B cell (primary cell): ENCODE measurements around the gene ASTL. TPM values are rescaled to one million over a fixed set of nuclear protein-coding genes. Genes with fewer than 3 reads are reported as not detected.

Experiments
- ATAC-seq: fragments of 200-7000 bp; cut with Tn5 transposase; one replicate; pipeline ENCODE4 v1.10.0; 2021; ENCODE audit warnings: low read depth, mild to moderate bottlenecking, moderate number of reproducible peaks, moderate library complexity
- CTCF ChIA-PET: fragments of 350-600 bp; sonication (Branson Sonifier 250); formaldehyde crosslinking; loops from one replicate; lab custom pipeline; 2021; ENCODE audit warnings: antibody characterized with exemption, inconsistent platforms; lab: Charles Lee
- POLR2A ChIA-PET: fragments of 350-600 bp; sonication (Branson Sonifier 250); formaldehyde crosslinking; loops from one replicate; lab custom pipeline; 2021; ENCODE audit warnings: antibody characterized with exemption; lab: Charles Lee
- DNase-seq: peaks from one replicate; pipeline ENCODE4 v3.0.0; 2013
- H2AFZ ChIP-seq: 2 replicates; pipeline ENCODE4 v1.6.1; 2012; ENCODE audit warnings: mild to moderate bottlenecking, low read depth, low read length; ENCODE audit not compliant: insufficient read depth, poor library complexity, severe bottlenecking
- H3K27ac ChIP-seq, 2 donors: 1 replicate in 1 of 2; 2 replicates in 1 of 2; pipeline ENCODE4 v1.5.1; 2012 to 2013; ENCODE audit warnings: low read length in 2 of 2, mild to moderate bottlenecking in 2 of 2, moderate library complexity in 1 of 2
- H3K27me3 ChIP-seq, 4 experiments: fragments of 200-600 bp in 1 of 4; sonication (generic) in 1 of 4; replicated peaks in 1 of 4; 1 replicate in 2 of 4; 2 replicates in 2 of 4; pipeline versions ENCODE4 v1.6.1 to v1.7.0; 2013 to 2016; ENCODE audit warnings: low read length in 3 of 4, mild to moderate bottlenecking in 2 of 4, mixed read lengths in 1 of 4, moderate library complexity in 1 of 4; ENCODE audit not compliant: insufficient read depth in 4 of 4, control insufficient read depth in 3 of 4; ENCODE audit errors: control extremely low read depth in 1 of 4
- H3K36me3 ChIP-seq, 2 experiments: replicated peaks in 1 of 2; 1 replicate in 1 of 2; 2 replicates in 1 of 2; pipeline versions ENCODE4 v1.6.1 to v1.7.1; 2013; ENCODE audit warnings: low read length in 1 of 2; ENCODE audit not compliant: insufficient read depth in 2 of 2, control insufficient read depth in 1 of 2; ENCODE audit errors: control extremely low read depth in 1 of 2, extremely low read depth in 1 of 2
- H3K4me1 ChIP-seq, 2 donors: fragments of 200-600 bp in 1 of 2; sonication (generic) in 1 of 2; 1 replicate in 1 of 2; 2 replicates in 1 of 2; pipeline versions ENCODE4 v1.5.1 to v1.6.1; 2013 to 2017; ENCODE audit warnings: low read length in 2 of 2; ENCODE audit not compliant: control insufficient read depth in 2 of 2, insufficient read depth in 2 of 2
- H3K4me2 ChIP-seq: replicated peaks from 2 replicates; pipeline ENCODE3; 2012; ENCODE audit warnings: mild to moderate bottlenecking, low read depth, low read length; ENCODE audit not compliant: poor library complexity, severe bottlenecking
- H3K4me3 ChIP-seq, 5 experiments: fragments of 200-600 bp in 1 of 5; sonication (generic) in 1 of 5; 1 replicate in 3 of 5; 2 replicates in 2 of 5; pipeline versions ENCODE4 v1.5.1 to v1.7.0; 2011 to 2016; ENCODE audit warnings: low read length in 4 of 5, mild to moderate bottlenecking in 4 of 5, low read depth in 2 of 5, control low read depth in 1 of 5, moderate library complexity in 1 of 5; ENCODE audit not compliant: insufficient read depth in 1 of 5; ENCODE audit errors: control extremely low read depth in 1 of 5, extremely low read depth in 1 of 5
- H3K79me2 ChIP-seq: fragments of 200-600 bp; sonication (generic); one replicate; pipeline ENCODE4 v1.6.0; 2016; ENCODE audit warnings: low read length; ENCODE audit not compliant: control insufficient read depth, insufficient read depth
- H3K9ac ChIP-seq: fragments of 200-600 bp; sonication (generic); 2 replicates; pipeline ENCODE4 v1.6.1; 2017; ENCODE audit warnings: mild to moderate bottlenecking, low read length, moderate library complexity
- H3K9me3 ChIP-seq, 3 donors: one replicate each; pipeline versions ENCODE4 v1.6.1 to v1.7.1; 2013; ENCODE audit warnings: low read length in 2 of 3; ENCODE audit not compliant: control insufficient read depth in 2 of 3, insufficient read depth in 1 of 3; ENCODE audit errors: control extremely low read depth in 1 of 3
- H4K20me1 ChIP-seq: 2 replicates; pipeline ENCODE4 v1.6.0; 2012; ENCODE audit warnings: mild to moderate bottlenecking, low read length; ENCODE audit not compliant: insufficient read depth, control insufficient read depth, poor library complexity, severe bottlenecking
- H3K27ac Mint-ChIP-seq: one replicate; pipeline ENCODE4 v1.8.0; 2021; ENCODE audit warnings: mixed read lengths
- H3K27me3 Mint-ChIP-seq: one replicate; pipeline ENCODE4 v1.8.0; 2021; ENCODE audit warnings: mixed read lengths
- H3K4me1 Mint-ChIP-seq: one replicate; pipeline ENCODE4 v1.8.0; 2021; ENCODE audit warnings: mixed read lengths
- H3K4me3 Mint-ChIP-seq: one replicate; pipeline ENCODE4 v1.8.0; 2021; ENCODE audit warnings: mixed read lengths
- H3K9me3 Mint-ChIP-seq: one replicate; pipeline ENCODE4 v1.8.0; 2022; ENCODE audit warnings: mixed read lengths; ENCODE audit not compliant: insufficient read depth
- EZH2 ChIP-seq: IDR thresholded peaks from 2 replicates; pipeline ENCODE4 v1.6.1; 2012; ENCODE audit warnings: borderline replicate concordance, low read depth, mild to moderate bottlenecking, moderate library complexity, low read length; ENCODE audit not compliant: insufficient read depth, poor library complexity, severe bottlenecking
- WGBS: methylation state at CpG from one replicate; pipeline ENCODE4 v1.1.5; 2013; ENCODE audit warnings: missing lambda C conversion rate; ENCODE audit not compliant: insufficient coverage; 5-methylcytosine and 5-hydroxymethylcytosine counted together
- intact Hi-C: fragments of 100-400 bp; cut with micrococcal nuclease; formaldehyde crosslinking; loops from one replicate; pipeline ENCODE4 v1.10.0; 2022
- polyA plus RNA-seq: library from polyadenylated mRNA; depleted of rRNA; stranded (reverse); fragments of >200 nt; gene quantifications from 2 replicates; pipeline ENCODE4 v1.2.3, GENCODE V29; 2012
- total RNA-seq, 2 donors: library from RNA; stranded (reverse); fragments of 120-200 nt in 1 of 2; gene quantifications; 1 replicate in 1 of 2; 2 replicates in 1 of 2; pipeline versions ENCODE4 v1.2.3 to v1.2.4, GENCODE V29; 2013 to 2022
- TF ChIP-seq, protein P1 (sequence below): fragments of 200-600 bp; IDR thresholded peaks from one replicate; pipeline ENCODE4 v1.8.0; 2022; ENCODE audit warnings: antibody characterized with exemption, mild to moderate bottlenecking

The ASTL gene
- total and polyA plus RNA-seq, 2 donors (not counting 1 experiment from before 2014, with no cell fraction given), result 0.15 to 0.59 TPM

DNA sequence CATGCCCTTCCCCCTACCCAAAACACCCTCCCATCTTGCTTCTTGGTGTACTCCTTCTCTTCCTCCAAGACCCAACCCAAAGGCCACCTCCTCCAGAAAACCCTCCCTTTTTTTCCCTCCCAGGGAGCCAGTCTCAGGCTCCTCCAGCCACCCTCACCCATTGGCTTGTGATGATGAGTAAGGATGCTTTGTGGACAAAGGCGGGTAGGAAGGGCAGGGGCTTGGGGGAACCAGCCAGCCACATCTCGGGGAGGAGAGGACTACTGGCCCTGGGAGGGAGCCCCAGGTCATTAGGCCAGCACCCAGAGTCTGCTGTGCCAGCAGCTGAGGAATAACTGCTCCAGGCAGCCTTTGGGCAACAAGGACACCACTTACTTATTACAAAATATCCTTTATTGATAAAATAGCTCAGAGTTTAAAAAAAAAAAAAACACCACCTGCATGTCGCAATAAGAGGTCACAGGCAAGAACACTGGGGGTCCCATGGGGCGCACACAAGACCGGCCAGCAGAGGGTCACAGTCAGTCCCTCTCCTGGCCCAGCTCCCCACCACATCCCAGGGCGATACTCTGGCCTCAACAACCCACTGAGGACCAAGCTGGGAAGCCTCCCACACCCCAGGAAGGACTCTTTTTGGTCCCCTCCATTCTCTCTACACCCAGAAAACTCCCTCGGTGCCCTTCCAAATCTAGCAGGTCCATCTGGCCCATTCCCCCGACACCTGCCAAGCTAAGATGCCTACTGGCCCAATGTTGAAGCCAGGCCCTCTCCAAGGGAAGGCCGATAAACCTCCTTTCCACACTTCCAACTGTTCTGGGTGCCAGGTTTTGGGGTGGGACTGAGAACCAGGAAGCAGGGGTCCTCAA is 25.6 kb downstream of the ASTL start:
- H3K4me1 Mint-ChIP-seq, result peaks cover 13% of the 10 kb centered on the region
- TF ChIP-seq, protein P1, sequence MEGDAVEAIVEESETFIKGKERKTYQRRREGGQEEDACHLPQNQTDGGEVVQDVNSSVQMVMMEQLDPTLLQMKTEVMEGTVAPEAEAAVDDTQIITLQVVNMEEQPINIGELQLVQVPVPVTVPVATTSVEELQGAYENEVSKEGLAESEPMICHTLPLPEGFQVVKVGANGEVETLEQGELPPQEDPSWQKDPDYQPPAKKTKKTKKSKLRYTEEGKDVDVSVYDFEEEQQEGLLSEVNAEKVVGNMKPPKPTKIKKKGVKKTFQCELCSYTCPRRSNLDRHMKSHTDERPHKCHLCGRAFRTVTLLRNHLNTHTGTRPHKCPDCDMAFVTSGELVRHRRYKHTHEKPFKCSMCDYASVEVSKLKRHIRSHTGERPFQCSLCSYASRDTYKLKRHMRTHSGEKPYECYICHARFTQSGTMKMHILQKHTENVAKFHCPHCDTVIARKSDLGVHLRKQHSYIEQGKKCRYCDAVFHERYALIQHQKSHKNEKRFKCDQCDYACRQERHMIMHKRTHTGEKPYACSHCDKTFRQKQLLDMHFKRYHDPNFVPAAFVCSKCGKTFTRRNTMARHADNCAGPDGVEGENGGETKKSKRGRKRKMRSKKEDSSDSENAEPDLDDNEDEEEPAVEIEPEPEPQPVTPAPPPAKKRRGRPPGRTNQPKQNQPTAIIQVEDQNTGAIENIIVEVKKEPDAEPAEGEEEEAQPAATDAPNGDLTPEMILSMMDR, result no peak
- no peak for TF ChIP-seq EZH2
- no peak overlapping the region for H3K4me3 Mint-ChIP-seq
- Histone ChIP-seq H4K20me1 (no peaks in the 10 kb centered on the region), H3K9ac (no peak overlapping the region), H3K9me3 (peaks cover 0 to 8% (median 0%) of the 10 kb centered on the region in 3 donors), H3K36me3 (no peaks in the 10 kb centered on the region), H3K4me3 (no peak overlapping the region), H3K4me1 (peaks cover 11 to 14% of the 10 kb centered on the region in 2 donors), H3K27ac (no peak overlapping the region), H3K27me3 (peaks cover 0 to 16% (median 2%) of the 10 kb centered on the region in 4 experiments), H2AFZ (no peak overlapping the region), H3K79me2 (no peaks in the 10 kb centered on the region), H3K4me2 (no peak overlapping the region)
- H3K27me3 Mint-ChIP-seq, result peaks cover 15% of the 10 kb centered on the region
- H3K27ac Mint-ChIP-seq, result no peak overlapping the region
- no peak for DNase-seq
- 78% methylated on average over 8 of the region's 9 CpGs for WGBS
- H3K9me3 Mint-ChIP-seq, result no peaks in the 10 kb centered on the region
- ATAC-seq, result no peak
- CTCF ChIA-PET, result interaction anchor here (1.2 to 1.3 kb wide), 2 partner anchors 11 to 26 kb away, joined by 3 to 5 read pairs; partner anchors contain the start of gene ASTL
- POLR2A ChIA-PET, result interaction anchor here (0.7 kb wide), 1 partner anchor 21 kb away, joined by 4 read pairs; no protein-coding TSS in a partner anchor
- intact Hi-C loops, result no loop called here
